Midbrain (tissue), 1 donor: ENCODE measurements around the gene GID8.

Source experiments
- DNase-seq: peaks from one replicate; lab custom pipeline; 2025; lab: John Stamatoyannopoulos, UW

The GID8 gene

DNA sequence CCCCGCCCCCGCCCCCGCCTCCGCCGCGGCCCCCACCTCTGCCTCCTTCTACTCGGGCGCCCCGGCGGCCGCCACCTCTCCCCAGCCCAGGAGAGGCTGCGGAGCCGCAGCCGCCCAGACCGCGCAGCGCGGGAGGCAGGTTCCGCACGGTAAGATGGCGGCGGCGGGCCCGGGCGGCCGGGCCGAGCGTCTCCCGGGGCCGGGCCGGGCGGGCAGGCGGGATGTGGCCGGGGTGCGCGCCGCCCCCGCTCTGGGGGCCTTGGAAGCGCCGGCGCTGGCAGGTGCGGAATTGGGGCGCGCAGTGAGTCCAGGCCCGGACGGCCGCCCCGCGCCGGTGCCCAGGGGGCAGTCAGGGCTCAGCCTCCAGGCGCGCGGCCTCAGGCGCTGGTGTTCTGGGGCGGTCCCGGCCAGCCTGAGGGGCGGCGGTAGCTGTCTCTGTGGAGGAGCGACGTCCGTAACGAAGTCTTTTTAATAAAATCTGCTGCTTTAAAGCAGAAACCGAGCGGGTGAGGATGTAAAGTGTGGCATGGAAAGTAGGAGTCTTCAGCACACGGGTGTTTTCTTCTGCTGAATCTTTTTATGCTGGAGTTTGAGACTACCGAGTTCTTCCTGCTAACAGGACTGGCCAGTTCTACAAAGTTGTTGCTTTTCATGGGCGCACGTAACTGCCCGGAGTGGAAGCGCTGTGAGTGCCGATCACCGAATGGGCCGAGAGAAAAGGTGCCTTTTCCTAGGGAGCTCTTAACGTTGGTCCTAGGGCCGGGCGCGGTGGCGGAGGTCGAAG lies at the start of gene GID8:
Gene GID8, plus strand, starts transcription at position 43 of the 784 bp plus-strand sequence. CDS start 3,356 bp downstream, outside the sequence.
- DNase-seq, result peak; percentile 55

DNA sequence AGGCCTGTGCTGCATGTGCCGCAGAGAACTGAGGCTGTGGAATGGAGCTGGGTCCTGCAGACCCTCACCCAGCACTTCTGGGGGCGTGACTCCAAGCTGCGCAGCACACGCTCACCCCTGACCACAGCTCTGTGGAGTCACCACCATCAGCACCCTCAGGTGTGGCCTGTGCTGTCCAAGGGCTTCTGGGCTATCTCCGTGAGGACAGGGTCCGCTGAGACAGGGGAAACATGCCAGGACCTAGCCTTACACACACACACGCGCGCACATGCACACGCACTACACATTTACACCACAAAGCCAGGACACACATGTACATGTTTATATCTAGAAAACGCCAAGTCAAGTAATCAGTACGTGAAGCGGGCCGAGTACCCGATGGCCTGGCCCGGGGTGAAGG lies 49.5 kb upstream of the GID8 start:
- DNase-seq, result no peak

- no peak for DNase-seq
Measured at GRCh38 chr20:62888910-62889309, 49.0 kb upstream of the GID8 start.

- DNase-seq, result no peak
Measured at GRCh38 chr20:62889411-62889810, 48.5 kb upstream of the GID8 start.

- no peak for DNase-seq
Measured at GRCh38 chr20:62889871-62890270, 48.1 kb upstream of the GID8 start.

DNA sequence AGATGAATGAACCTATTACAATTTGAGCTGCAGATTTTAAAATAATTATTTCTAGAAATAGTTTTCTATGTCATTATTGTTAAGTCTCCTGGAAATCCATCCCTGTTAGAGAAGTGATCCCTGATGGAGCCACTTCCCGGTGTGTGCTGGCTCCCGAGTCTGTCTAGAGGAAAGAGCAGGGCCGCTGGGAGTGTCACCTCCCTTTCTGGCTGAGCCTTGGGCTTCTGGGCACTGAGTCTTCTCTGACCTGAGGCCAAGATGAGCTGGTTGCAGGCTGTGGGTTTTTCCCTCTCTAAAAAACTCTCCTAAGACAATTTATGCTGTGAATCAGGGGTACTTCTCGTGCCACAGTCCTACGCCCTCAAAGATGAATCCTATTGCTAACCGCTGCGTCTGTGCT lies 47.5 kb upstream of the GID8 start:
- no peak for DNase-seq

DNA sequence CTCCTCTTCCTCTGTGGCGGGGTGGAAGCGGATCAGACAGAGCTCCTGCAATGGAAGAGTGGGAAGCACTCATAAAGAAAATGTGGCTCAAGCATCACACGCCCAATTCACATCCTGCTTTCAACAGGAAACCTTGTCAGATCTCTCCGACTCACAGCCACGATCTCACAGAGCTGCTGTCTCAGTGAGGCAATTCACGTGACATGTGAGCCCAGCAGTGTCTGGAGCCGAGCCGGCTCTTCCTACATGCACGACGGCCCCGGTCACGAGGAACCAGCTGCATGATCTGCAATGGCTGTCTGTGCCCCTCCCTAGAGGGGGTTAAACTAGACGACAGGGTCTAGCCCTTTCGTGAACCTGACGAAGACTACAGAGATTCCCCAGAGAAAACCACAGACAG lies 46.8 kb upstream of the GID8 start:
- no peak for DNase-seq

DNA sequence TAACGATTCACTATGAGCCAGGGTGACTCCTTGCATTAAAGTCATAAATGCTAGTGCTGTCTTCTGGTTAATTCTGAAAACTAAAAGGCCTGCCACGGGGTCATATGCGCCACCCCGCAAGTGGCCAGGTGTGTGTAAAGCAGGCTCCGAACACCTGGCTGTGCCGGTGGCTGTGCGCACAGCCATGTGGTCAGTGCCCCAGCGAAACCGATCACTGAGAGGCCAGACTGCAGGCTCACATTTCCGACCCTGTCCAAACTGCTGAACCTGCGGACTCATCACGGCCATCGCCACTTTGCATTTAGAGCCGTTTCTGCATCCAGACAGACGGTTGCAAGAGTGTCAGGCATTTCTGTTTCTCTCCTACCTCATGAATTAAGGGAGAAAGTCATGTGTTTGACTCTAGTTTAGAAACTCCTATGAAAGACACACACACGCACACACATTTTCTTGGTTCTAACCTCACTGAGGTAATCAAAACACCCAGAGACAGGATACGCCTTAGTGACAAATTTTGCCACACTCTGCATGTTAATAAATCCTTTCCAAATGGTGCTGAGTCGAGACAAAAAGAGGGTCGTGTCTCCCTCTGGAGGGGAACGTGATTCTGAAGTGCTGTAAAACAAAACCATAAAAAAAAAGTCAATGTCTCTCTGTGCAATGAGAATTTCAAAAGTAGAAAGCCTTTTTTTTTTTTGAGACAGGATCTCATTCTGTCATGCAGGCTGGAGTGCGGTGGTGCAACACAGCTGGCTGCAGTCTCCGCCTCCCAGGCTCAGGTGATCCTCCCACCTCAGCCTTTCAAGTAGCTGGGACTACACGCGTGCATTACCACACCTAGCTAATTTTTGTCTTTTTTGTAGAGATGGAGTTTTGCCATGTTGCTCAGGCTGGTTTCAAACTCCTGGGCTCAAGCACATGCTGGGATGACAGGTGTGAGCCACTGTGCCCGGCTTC lies 45.3 kb upstream of the GID8 start:
- DNase-seq, result no peak

GRCh38 chr20:62893700-62894099 lies 44.2 kb upstream of the GID8 start:
- no peak for DNase-seq

GRCh38 chr20:62894261-62894660 lies 43.7 kb upstream of the GID8 start:
- no peak for DNase-seq

- DNase-seq, result no peak
Measured at GRCh38 chr20:62895539-62895938, 42.4 kb upstream of the GID8 start.

DNA sequence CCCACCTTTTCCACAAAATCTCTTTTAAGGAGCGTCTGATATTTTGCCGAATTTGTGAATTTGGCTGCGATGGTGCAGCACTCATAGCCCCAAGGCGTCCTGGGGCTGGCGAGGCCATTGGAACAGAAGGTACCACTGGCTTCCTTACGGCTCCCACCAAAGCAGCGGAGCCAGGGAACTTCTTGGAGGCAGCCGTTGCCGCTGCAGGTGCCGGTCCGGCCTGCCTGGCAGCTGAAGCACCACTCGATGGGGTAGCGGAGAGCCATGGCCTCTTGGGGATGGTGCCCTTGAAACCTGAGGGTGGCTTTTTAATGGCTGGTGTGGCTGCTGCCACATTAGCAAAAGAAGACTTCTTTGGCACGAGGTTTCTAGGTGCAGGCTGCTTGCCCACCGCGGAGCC lies 41.4 kb upstream of the GID8 start:
- no peak for DNase-seq

- DNase-seq, result no peak
Measured at GRCh38 chr20:62897666-62898065, 40.3 kb upstream of the GID8 start.

GRCh38 chr20:62898093-62898964 lies 39.6 kb upstream of the GID8 start:
- DNase-seq, result no peak

DNA sequence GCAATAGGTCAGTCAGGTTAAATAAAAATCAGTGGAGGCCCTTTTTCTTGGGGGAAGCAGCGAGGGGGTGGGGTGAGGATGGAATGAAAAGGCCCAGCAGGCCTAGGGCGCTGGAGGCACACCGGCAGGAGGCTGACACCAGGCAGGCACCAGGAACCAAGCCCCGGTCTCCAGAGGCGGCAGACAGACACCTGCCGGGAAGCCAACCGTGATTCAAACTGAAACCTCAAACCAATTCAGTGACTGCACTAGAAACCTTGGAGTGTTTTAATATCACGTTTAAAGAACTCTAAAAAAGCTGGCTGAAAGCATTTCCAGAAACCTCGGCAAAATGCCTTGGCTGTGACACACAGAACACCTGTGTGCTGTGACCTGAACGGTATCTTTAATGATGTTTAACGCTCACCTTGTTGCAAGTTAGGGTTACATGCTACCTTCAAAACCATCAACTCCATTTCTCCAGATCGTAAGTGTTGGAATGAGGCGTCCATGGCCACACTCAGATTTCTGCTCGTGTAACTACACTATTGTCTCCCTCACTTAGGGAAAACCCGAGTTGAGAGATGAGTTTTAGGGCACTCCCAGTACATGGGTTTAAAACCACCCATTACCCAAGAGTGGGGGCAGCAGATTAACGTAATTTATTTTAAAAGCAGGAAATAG lies 38.8 kb upstream of the GID8 start:
- no peak for DNase-seq

DNA sequence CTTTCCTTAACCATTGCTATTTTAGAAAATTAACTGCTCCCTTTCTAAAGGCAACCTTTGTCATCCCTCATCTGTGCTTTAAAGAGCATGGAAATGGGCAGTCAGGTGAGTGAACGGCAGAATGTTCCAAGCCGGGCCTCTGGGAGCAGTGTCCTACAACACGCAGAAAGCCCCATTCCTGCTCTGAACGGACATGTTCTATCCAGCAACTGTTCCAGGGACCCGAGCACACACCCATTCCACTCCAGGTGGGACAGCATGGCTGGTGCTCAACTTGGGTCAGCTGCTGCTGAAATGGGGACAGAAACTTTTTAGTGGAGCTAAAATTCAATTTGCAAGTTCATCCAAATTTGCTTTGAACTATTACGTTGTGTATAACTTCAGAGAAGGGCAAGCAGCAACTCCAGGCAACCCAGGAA lies 38.3 kb upstream of the GID8 start:
- peak; percentile 26 for DNase-seq

GRCh38 chr20:62900052-62900691 lies 37.8 kb upstream of the GID8 start:
- DNase-seq, result peak; percentile 81

GRCh38 chr20:62900692-62901584 lies 37.0 kb upstream of the GID8 start:
- DNase-seq, result no peak

GRCh38 chr20:62901891-62902290 lies 36.1 kb upstream of the GID8 start:
- DNase-seq, result no peak
